ENCODE data around the gene ABCG1. TPM values are rescaled to one million over a fixed set of nuclear protein-coding genes. Genes with fewer than 3 reads are reported as not detected.
A peak's percentile ranks its signal among the peaks of the same experiment; 100 is the strongest.

The ABCG1 gene
- total RNA-seq, 3 donors from 2014 or later: 10.6 to 26.2 (median 23.7) TPM

GRCh38 chr21:42258150-42258884 is 39.4 kb downstream of the ABCG1 start:
- peaks cover 2 to 18% of the 10 kb centered on the region in 2 donors for H3K4me1 ChIP-seq
- no peak overlapping the region for H3K4me3 ChIP-seq
- H3K27ac ChIP-seq: no peak overlapping the region
- H3K9me3 ChIP-seq: no peaks in the 10 kb centered on the region
- intact Hi-C loops (cut with DNase I; ENCODE audit: low total_unique reads): no loop called here
- no peaks in the 10 kb centered on the region for H3K27me3 ChIP-seq
- TF ChIP-seq POLR2AphosphoS5 (IDR thresholded peaks at IDR 0.05) (no peak), CTCF (IDR thresholded peaks at IDR 0.05) (peak; percentile 45 to 66 (median 47))
- H3K36me3 ChIP-seq: no peaks in the 10 kb centered on the region
- DNase-seq (ENCODE audit: low spot score in 2 of 2): peak in 1 of 2 donors; percentile 33

- H3K4me1 ChIP-seq: peaks cover 4 to 19% of the 10 kb centered on the region in 2 donors
Measured at GRCh38 chr21:42258885-42259407, 40.0 kb downstream of the ABCG1 start.

GRCh38 chr21:42260121-42260520 is 41.2 kb downstream of the ABCG1 start:
- Histone ChIP-seq H3K4me3 (no peak overlapping the region), H3K9me3 (no peaks in the 10 kb centered on the region), H3K27ac (no peak overlapping the region), H3K27me3 (no peaks in the 10 kb centered on the region), H3K4me1 (peaks cover 9 to 19% of the 10 kb centered on the region in 2 donors), H3K36me3 (no peaks in the 10 kb centered on the region)
- DNase-seq (ENCODE audit: low spot score in 2 of 2): no peak
- TF ChIP-seq CTCF (IDR thresholded peaks at IDR 0.05) (no peak), POLR2A (IDR thresholded peaks at IDR 0.05) (no peak), POLR2AphosphoS5 (IDR thresholded peaks at IDR 0.05) (no peak)
- intact Hi-C loops (cut with DNase I; ENCODE audit: low total_unique reads): no loop called here

More at GRCh38 chr21:42258885-42259407, 40.0 kb downstream of the ABCG1 start:
- H3K27ac ChIP-seq: no peak overlapping the region
- no peak for DNase-seq (ENCODE audit: low spot score in 2 of 2)
- intact Hi-C loops (cut with DNase I; ENCODE audit: low total_unique reads): no loop called here
- H3K9me3 ChIP-seq: no peaks in the 10 kb centered on the region
- H3K36me3 ChIP-seq: no peaks in the 10 kb centered on the region
- H3K4me3 ChIP-seq: no peak overlapping the region
- TF ChIP-seq CTCF (IDR thresholded peaks at IDR 0.05) (peak in 1 of 3 donors; percentile 2), POLR2AphosphoS5 (IDR thresholded peaks at IDR 0.05) (no peak), POLR2A (IDR thresholded peaks at IDR 0.05) (no peak)
- no peaks in the 10 kb centered on the region for H3K27me3 ChIP-seq

GRCh38 chr21:42261829-42262200 is 42.9 kb downstream of the ABCG1 start:
- intact Hi-C loops (cut with DNase I; ENCODE audit: low total_unique reads): no loop called here
- peak overlapping the region in 1 of 2 donors; percentile 78 for H3K27ac ChIP-seq
- no peak for DNase-seq (ENCODE audit: low spot score in 2 of 2)
- no peak for TF ChIP-seq POLR2A (IDR thresholded peaks at IDR 0.05)
- TF ChIP-seq POLR2AphosphoS5 (IDR thresholded peaks at IDR 0.05): no peak
- no peak for TF ChIP-seq CTCF (IDR thresholded peaks at IDR 0.05)
- H3K4me3 ChIP-seq: no peak overlapping the region
- H3K9me3 ChIP-seq: no peaks in the 10 kb centered on the region
- H3K27me3 ChIP-seq: no peaks in the 10 kb centered on the region
- peaks cover 9 to 19% of the 10 kb centered on the region in 2 donors for H3K4me1 ChIP-seq
- no peaks in the 10 kb centered on the region for H3K36me3 ChIP-seq

GRCh38 chr21:42262831-42263231 is 43.9 kb downstream of the ABCG1 start:
- Histone ChIP-seq H3K9me3 (no peaks in the 10 kb centered on the region), H3K4me1 (peaks cover 9 to 19% of the 10 kb centered on the region in 2 donors), H3K27ac (peak overlapping the region; percentile 70 to 78), H3K4me3 (peak overlapping the region in 1 of 3 donors; percentile 13), H3K27me3 (no peaks in the 10 kb centered on the region), H3K36me3 (no peaks in the 10 kb centered on the region)
- DNase-seq (ENCODE audit: low spot score in 2 of 2): peak; percentile 74 to 85
- TF ChIP-seq POLR2AphosphoS5 (IDR thresholded peaks at IDR 0.05) (peak in 2 of 3 donors; percentile 10 to 11), CTCF (IDR thresholded peaks at IDR 0.05) (no peak)
- intact Hi-C loops (cut with DNase I; ENCODE audit: low total_unique reads): no loop called here
